CD14-positive monocyte (primary cell): ENCODE data around the gene MAB21L4. TPM values are rescaled to one million over a fixed set of nuclear protein-coding genes. Genes with fewer than 3 reads are reported as not detected.

Experiments
- DNase-seq, 3 donors: peaks; one replicate each; pipeline ENCODE4 v3.0.0-alpha.2; 2011 to 2022
- H2AFZ ChIP-seq: 2 replicates; pipeline ENCODE4 v1.6.0; 2012; ENCODE audit warnings: mild to moderate bottlenecking, low read depth, low read length, inconsistent platforms; ENCODE audit not compliant: insufficient read depth, poor library complexity, severe bottlenecking
- H3K27ac ChIP-seq, 2 donors: 1 replicate in 1 of 2; 2 replicates in 1 of 2; pipeline ENCODE4 v1.5.1; 2012 to 2013; ENCODE audit warnings: low read length in 2 of 2, control low read depth in 1 of 2, inconsistent platforms in 1 of 2, low read depth in 1 of 2, mild to moderate bottlenecking in 1 of 2
- H3K27me3 ChIP-seq, 2 donors: one replicate each; pipeline versions ENCODE4 v1.6.0 to v1.6.1; 2011 to 2013; ENCODE audit warnings: low read length in 2 of 2; ENCODE audit not compliant: control insufficient read depth in 2 of 2, insufficient read depth in 2 of 2
- H3K36me3 ChIP-seq, 2 donors: replicated peaks in 1 of 2; 1 replicate in 1 of 2; 2 replicates in 1 of 2; pipeline versions ENCODE4 v1.5.1 to v1.6.1; 2012 to 2013; ENCODE audit warnings: low read length in 2 of 2, control low read depth in 1 of 2, inconsistent platforms in 1 of 2, mild to moderate bottlenecking in 1 of 2; ENCODE audit not compliant: insufficient read depth in 2 of 2, control insufficient read depth in 1 of 2
- H3K4me1 ChIP-seq, 2 donors: 1 replicate in 1 of 2; 2 replicates in 1 of 2; pipeline versions ENCODE4 v1.5.1 to v1.6.1; 2012 to 2013; ENCODE audit warnings: low read length in 2 of 2, control low read depth in 1 of 2, inconsistent platforms in 1 of 2, mild to moderate bottlenecking in 1 of 2, moderate library complexity in 1 of 2; ENCODE audit not compliant: insufficient read depth in 2 of 2, control insufficient read depth in 1 of 2
- H3K4me2 ChIP-seq: replicated peaks from 2 replicates; pipeline ENCODE3; 2012; ENCODE audit warnings: low read length, moderate library complexity, mild to moderate bottlenecking; ENCODE audit not compliant: poor library complexity, severe bottlenecking; ENCODE audit errors: extremely low read depth
- H3K4me3 ChIP-seq, 3 experiments: fragments of 200-600 bp in 1 of 3; sonication (generic) in 1 of 3; replicated peaks in 1 of 3; 1 replicate in 2 of 3; 2 replicates in 1 of 3; pipeline ENCODE4 v1.5.1; 2011 to 2013; ENCODE audit warnings: low read length in 3 of 3, mild to moderate bottlenecking in 3 of 3, control low read depth in 2 of 3, low read depth in 2 of 3, inconsistent platforms in 1 of 3, moderate library complexity in 1 of 3
- H3K79me2 ChIP-seq: 2 replicates; pipeline ENCODE4 v1.6.0; 2012; ENCODE audit warnings: mild to moderate bottlenecking, control low read depth, inconsistent platforms, low read length, moderate library complexity; ENCODE audit not compliant: insufficient read depth
- H3K9ac ChIP-seq: 2 replicates; pipeline ENCODE4 v1.6.0; 2017; ENCODE audit warnings: low read length, mild to moderate bottlenecking; ENCODE audit not compliant: insufficient read depth, poor library complexity, severe bottlenecking
- H3K9me3 ChIP-seq, 2 donors: replicated peaks in 1 of 2; 1 replicate in 1 of 2; 2 replicates in 1 of 2; pipeline versions ENCODE4 v1.5.1 to v1.6.1; 2012 to 2013; ENCODE audit warnings: low read length in 2 of 2, control low read depth in 1 of 2; ENCODE audit not compliant: control insufficient read depth in 1 of 2, insufficient read depth in 1 of 2
- H4K20me1 ChIP-seq: 2 replicates; pipeline ENCODE4 v1.6.0; 2012; ENCODE audit warnings: mild to moderate bottlenecking, low read length, control low read depth, moderate library complexity; ENCODE audit not compliant: insufficient read depth
- H3K27ac Mint-ChIP-seq, 7 donors: one replicate each; pipeline ENCODE4 v1.8.0; 2020; ENCODE audit warnings: mild to moderate bottlenecking in 7 of 7, mixed read lengths in 7 of 7, moderate library complexity in 6 of 7, inconsistent platforms in 2 of 7
- H3K27me3 Mint-ChIP-seq, 3 donors: one replicate each; pipeline ENCODE4 v1.8.0; 2021 to 2022; ENCODE audit warnings: low read depth in 3 of 3, mild to moderate bottlenecking in 3 of 3, mixed read lengths in 3 of 3, moderate library complexity in 3 of 3, inconsistent platforms in 1 of 3
- H3K36me3 Mint-ChIP-seq, 2 donors: one replicate each; pipeline ENCODE4 v1.8.0; 2020; ENCODE audit warnings: mixed read lengths in 2 of 2, inconsistent platforms in 1 of 2, mild to moderate bottlenecking in 1 of 2
- H3K4me1 Mint-ChIP-seq: one replicate; pipeline ENCODE4 v1.8.0; 2020; ENCODE audit warnings: mild to moderate bottlenecking, mixed read lengths
- H3K4me3 Mint-ChIP-seq, 2 donors: one replicate each; pipeline ENCODE4 v1.8.0; 2020; ENCODE audit warnings: mild to moderate bottlenecking in 2 of 2, mixed read lengths in 2 of 2, moderate library complexity in 1 of 2
- H3K9me3 Mint-ChIP-seq, 7 donors: one replicate each; pipeline ENCODE4 v1.8.0; 2020 to 2022; ENCODE audit warnings: mixed read lengths in 7 of 7, mild to moderate bottlenecking in 6 of 7, moderate library complexity in 6 of 7, inconsistent platforms in 2 of 7
- CTCF ChIP-seq: fragments of 200-600 bp; IDR thresholded peaks from one replicate; pipeline ENCODE4 v1.8.0; 2022; ENCODE audit warnings: antibody characterized with exemption, mild to moderate bottlenecking
- WGBS: methylation state at CpG from one replicate; pipeline ENCODE4 v1.1.5; 2013; ENCODE audit warnings: missing lambda C conversion rate; ENCODE audit not compliant: insufficient coverage; 5-methylcytosine and 5-hydroxymethylcytosine counted together
- intact Hi-C, 2 donors: fragments of 100-400 bp; cut with micrococcal nuclease; formaldehyde crosslinking; loops; one replicate each; pipeline versions ENCODE4 v1.15.0 to v1.15.1; 2023
- polyA plus RNA-seq, 3 donors: library from polyadenylated mRNA; depleted of rRNA in 1 of 3; unstranded in 2 of 3; stranded (reverse) in 1 of 3; fragments of 300-500 nt in 2 of 3; fragments of >200 nt in 1 of 3; fragmentation: Illumina TruSeq in 2 of 3; gene quantifications; 1 replicate in 2 of 3; 2 replicates in 1 of 3; pipeline ENCODE4 v1.2.3, GENCODE V29; 2012 to 2021

MAB21L4 gene
- polyA plus RNA-seq, 3 donors: not detected

DNA sequence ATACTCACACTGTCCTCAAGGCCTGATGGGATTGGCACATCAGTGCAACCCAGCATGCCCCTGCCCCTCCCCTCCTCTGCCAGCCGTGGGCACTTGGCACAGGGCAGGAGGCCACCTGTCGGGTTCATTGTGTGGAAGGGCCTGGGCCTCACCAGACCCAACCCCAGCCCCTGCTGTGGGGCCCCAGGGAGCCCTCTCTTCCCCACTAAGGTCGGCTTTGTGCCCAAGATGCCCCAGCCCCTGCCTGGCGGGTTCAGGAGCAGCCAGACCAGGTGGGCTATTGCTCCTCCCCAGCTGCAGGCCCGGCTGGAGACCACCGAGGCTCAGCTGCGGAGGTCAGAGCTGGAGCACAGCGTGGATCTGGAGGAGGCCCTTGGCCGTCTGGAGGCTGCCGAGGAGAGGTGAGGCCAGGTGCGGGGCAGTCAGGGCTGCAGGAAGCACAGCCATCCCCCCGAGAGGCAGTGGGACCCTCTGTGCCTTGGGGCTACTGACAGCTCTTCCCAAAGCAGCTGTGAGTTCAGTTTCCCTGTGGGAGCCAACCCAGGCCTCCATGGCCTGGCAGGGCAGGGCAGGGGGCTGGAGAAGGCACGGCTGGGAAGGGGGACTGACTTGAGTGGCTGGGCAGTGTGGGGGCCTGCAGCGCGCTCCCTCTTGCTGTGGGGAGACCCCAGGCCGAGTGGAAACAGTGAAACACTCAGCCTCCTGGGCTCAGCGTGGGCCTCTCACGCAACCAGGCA lies 26.5 kb upstream of the MAB21L4 start:
- Mint-ChIP-seq H3K27ac (no peak overlapping the region), H3K4me3 (no peak overlapping the region), H3K9me3 (peaks cover 0 to under 1% (median 0%) of the 10 kb centered on the region in 7 donors), H3K27me3 (peaks cover 0 to 5% (median 1%) of the 10 kb centered on the region in 3 donors), H3K4me1 (no peaks in the 10 kb centered on the region), H3K36me3 (no peaks in the 10 kb centered on the region)
- H2AFZ ChIP-seq: no peak overlapping the region
- no peaks in the 10 kb centered on the region for H3K9me3 ChIP-seq
- H3K36me3 ChIP-seq: no peaks in the 10 kb centered on the region
- no peaks in the 10 kb centered on the region for H3K4me1 ChIP-seq
- H3K27me3 ChIP-seq: no peaks in the 10 kb centered on the region
- no peak overlapping the region for H3K4me2 ChIP-seq
- no peak overlapping the region for H3K27ac ChIP-seq
- WGBS: 84% methylated on average over 11 of the region's 18 CpGs
- no peaks in the 10 kb centered on the region for H3K79me2 ChIP-seq
- TF ChIP-seq CTCF: no peak
- no peaks in the 10 kb centered on the region for H4K20me1 ChIP-seq
- no peak overlapping the region for H3K4me3 ChIP-seq
- DNase-seq: no peak
- intact Hi-C loops: no loop called here
- H3K9ac ChIP-seq: no peak overlapping the region

GRCh38 chr2:240921995-240922244 lies 26.0 kb upstream of the MAB21L4 start:
- Histone ChIP-seq H3K4me1 (no peaks in the 10 kb centered on the region), H3K9me3 (no peaks in the 10 kb centered on the region), H3K4me2 (no peak overlapping the region), H3K27me3 (no peaks in the 10 kb centered on the region), H3K36me3 (no peaks in the 10 kb centered on the region), H2AFZ (no peak overlapping the region), H3K4me3 (no peak overlapping the region), H3K79me2 (no peaks in the 10 kb centered on the region), H3K27ac (no peak overlapping the region), H3K9ac (no peak overlapping the region), H4K20me1 (no peaks in the 10 kb centered on the region)
- Mint-ChIP-seq H3K9me3 (no peaks in the 10 kb centered on the region), H3K36me3 (no peaks in the 10 kb centered on the region), H3K27me3 (peaks cover under 1 to 6% (median 1%) of the 10 kb centered on the region in 3 donors), H3K4me3 (no peak overlapping the region), H3K4me1 (no peaks in the 10 kb centered on the region), H3K27ac (no peak overlapping the region)
- no peak for TF ChIP-seq CTCF
- 83% methylated on average over 1 of the region's 1 CpG for WGBS
- intact Hi-C loops: no loop called here
- no peak for DNase-seq
